HG03064 (cell line): ENCODE measurements around the gene SPART.

Source experiments
- ATAC-seq: cut with Tn5 transposase; IDR thresholded peaks from one replicate; pipeline ENCODE4 v1.9.1; 2021; ENCODE audit warnings: low read depth; ENCODE audit not compliant: unreplicated experiment

The SPART gene

GRCh38 chr13:36346222-36347083 lies at the start of gene SPART:
Gene SPART (minus strand): TSS chr13:36346394. CDS start chr13:36335830, 10,564 bp downstream.
- ATAC-seq, result peak; percentile 91

- no peak for ATAC-seq
These were observed 49.1 kb upstream of the SPART start for GRCh38 chr13:36395280-36395679.

GRCh38 chr13:36385489-36385888 lies 39.3 kb upstream of the SPART start:
- no peak for ATAC-seq

- ATAC-seq, result no peak
These were observed 35.8 kb upstream of the SPART start for GRCh38 chr13:36382030-36382429.

GRCh38 chr13:36377826-36378468 lies 31.8 kb upstream of the SPART start:
- no peak for ATAC-seq

GRCh38 chr13:36374063-36374462 lies 27.9 kb upstream of the SPART start:
- ATAC-seq, result no peak

GRCh38 chr13:36371185-36371584 lies 25.0 kb upstream of the SPART start:
- ATAC-seq, result no peak

- ATAC-seq, result no peak
These were observed 23.9 kb upstream of the SPART start for GRCh38 chr13:36370108-36370429.

GRCh38 chr13:36369268-36370107 lies 23.3 kb upstream of the SPART start:
- ATAC-seq, result no peak

- ATAC-seq, result no peak
These were observed 19.8 kb upstream of the SPART start for GRCh38 chr13:36366031-36366430.

GRCh38 chr13:36363366-36363863 lies 17.2 kb upstream of the SPART start:
- ATAC-seq, result no peak

GRCh38 chr13:36362914-36363313 lies 16.7 kb upstream of the SPART start:
- no peak for ATAC-seq

- no peak for ATAC-seq
These were observed 16.1 kb upstream of the SPART start for GRCh38 chr13:36362251-36362650.

GRCh38 chr13:36360903-36361302 lies 14.7 kb upstream of the SPART start:
- no peak for ATAC-seq

GRCh38 chr13:36359301-36359950 lies 13.2 kb upstream of the SPART start:
- ATAC-seq, result no peak

GRCh38 chr13:36358175-36358718 lies 12.1 kb upstream of the SPART start:
- no peak for ATAC-seq

- no peak for ATAC-seq
These were observed 11.5 kb upstream of the SPART start for GRCh38 chr13:36357692-36358091.

GRCh38 chr13:36357231-36357630 lies 11.0 kb upstream of the SPART start:
- ATAC-seq, result no peak

GRCh38 chr13:36356058-36356457 lies 9.9 kb upstream of the SPART start:
- ATAC-seq, result no peak

GRCh38 chr13:36355632-36356031 lies 9.4 kb upstream of the SPART start:
- ATAC-seq, result no peak
